ENCODE data around the gene SIX3. TPM values are rescaled to one million over a fixed set of nuclear protein-coding genes. Genes with fewer than 3 reads are reported as not detected.
A peak's percentile ranks its signal among the peaks of the same experiment; 100 is the strongest.

The SIX3 gene
- polyA plus RNA-seq, 10 donors, result not detected

GRCh38 chr2:44942304-44943030 is 965 bp downstream of the SIX3 start:
- peak in 1 of 3 donors; percentile 57 for DNase-seq

- DNase-seq, result peak in 1 of 3 donors; percentile 19
Measured at GRCh38 chr2:44943031-44943692, 1.7 kb downstream of the SIX3 start.

- DNase-seq, result no peak
Measured at GRCh38 chr2:44943693-44944101, 2.2 kb downstream of the SIX3 start.

GRCh38 chr2:44944102-44944951 is 2.8 kb downstream of the SIX3 start:
- DNase-seq, result peak in 1 of 3 donors; percentile 24

- no peak for DNase-seq
Measured at GRCh38 chr2:44944952-44945612, 3.6 kb downstream of the SIX3 start.

GRCh38 chr2:44945676-44946371 is 4.3 kb downstream of the SIX3 start:
- DNase-seq, result peak in 1 of 3 donors; percentile 12

- DNase-seq, result no peak
Measured at GRCh38 chr2:44946372-44947027, 5.0 kb downstream of the SIX3 start.

GRCh38 chr2:44947028-44947375 is 5.5 kb downstream of the SIX3 start:
- no peak for DNase-seq

GRCh38 chr2:44948565-44949328 is 7.2 kb downstream of the SIX3 start:
- DNase-seq, result no peak

- DNase-seq, result peak in 2 of 3 donors; percentile 40 to 66
Measured at GRCh38 chr2:44949329-44950151, 8.0 kb downstream of the SIX3 start.

GRCh38 chr2:44950646-44951045 is 9.1 kb downstream of the SIX3 start:
- no peak for DNase-seq

GRCh38 chr2:44951124-44951523 is 9.6 kb downstream of the SIX3 start:
- no peak for DNase-seq

- no peak for DNase-seq
Measured at GRCh38 chr2:44951714-44952113, 10.2 kb downstream of the SIX3 start.

- peak in 2 of 3 donors; percentile 55 to 73 for DNase-seq
Measured at GRCh38 chr2:44952143-44952805, 10.8 kb downstream of the SIX3 start.

GRCh38 chr2:44952806-44953498 is 11.4 kb downstream of the SIX3 start:
- DNase-seq, result no peak

- no peak for DNase-seq
Measured at GRCh38 chr2:44953499-44953883, 12.0 kb downstream of the SIX3 start.

GRCh38 chr2:44954447-44954888 is 13.0 kb downstream of the SIX3 start:
- no peak for DNase-seq

All from muscle of back (tissue), 11 donors.